Esophagus muscularis mucosa (tissue), 4 donors: ENCODE results near the gene BORCS8. TPM values are rescaled to one million over a fixed set of nuclear protein-coding genes. Genes with fewer than 3 reads are reported as not detected.

ENCODE experiments used
- DNase-seq: peaks from one replicate; pipeline ENCODE4 v3.0.0-alpha.2; 2017; ENCODE audit errors: extremely low spot score
- H3K27ac ChIP-seq, 4 donors: fragments of 200-600 bp; sonication (generic); replicated peaks in 1 of 4; 1 replicate in 3 of 4; 2 replicates in 1 of 4; pipeline ENCODE4 v1.5.1; 2016 to 2019; ENCODE audit warnings: mild to moderate bottlenecking in 1 of 4
- H3K27me3 ChIP-seq, 4 donors: fragments of 200-600 bp; sonication (generic); one replicate each; pipeline versions ENCODE4 v1.5.1 to v1.6.0; 2016 to 2019
- H3K36me3 ChIP-seq, 4 donors: fragments of 200-600 bp; sonication (generic); one replicate each; pipeline ENCODE4 v1.5.1; 2016 to 2019
- H3K4me1 ChIP-seq, 4 donors: fragments of 200-600 bp; sonication (generic); one replicate each; pipeline ENCODE4 v1.5.1; 2016 to 2019
- H3K4me3 ChIP-seq, 4 donors: fragments of 200-600 bp; sonication (generic); 1 replicate in 2 of 4; 2 replicates in 2 of 4; pipeline ENCODE4 v1.5.1; 2016 to 2019; ENCODE audit warnings: mild to moderate bottlenecking in 4 of 4, moderate library complexity in 1 of 4
- H3K9me3 ChIP-seq, 4 donors: fragments of 200-600 bp; sonication (generic); 1 replicate in 3 of 4; 2 replicates in 1 of 4; pipeline ENCODE4 v1.5.1; 2016 to 2019
- CTCF ChIP-seq, 3 experiments: fragments of 200-600 bp in 2 of 3; fragments of 450-650 bp in 1 of 3; sonication (generic) in 2 of 3; IDR thresholded peaks; one replicate each; pipeline ENCODE4 v1.5.1; 2017 to 2019; ENCODE audit warnings: antibody characterized with exemption in 3 of 3, mild to moderate bottlenecking in 2 of 3, moderate library complexity in 1 of 3
- EP300 ChIP-seq: sonication (generic); formaldehyde crosslinking; IDR thresholded peaks from one replicate; pipeline ENCODE4 v1.6.1; 2017; ENCODE audit warnings: antibody characterized with exemption
- POLR2A ChIP-seq: fragments of 450-650 bp; IDR thresholded peaks from one replicate; pipeline ENCODE4 v1.6.1; 2017; ENCODE audit warnings: antibody characterized with exemption, moderate library complexity, mild to moderate bottlenecking, low read depth
- POLR2AphosphoS5 ChIP-seq, 2 donors: sonication (generic); formaldehyde crosslinking; IDR thresholded peaks; one replicate each; pipeline ENCODE4 v1.6.1; 2017; ENCODE audit warnings: antibody characterized with exemption in 2 of 2
- WGBS: methylation state at CpG from one replicate; pipeline ENCODE4 v1.1.5; 2018; 5-methylcytosine and 5-hydroxymethylcytosine counted together
- intact Hi-C: fragments of 100-400 bp; cut with DNase I; formaldehyde crosslinking; loops from one replicate; pipeline ENCODE4 v1.15.1; 2023
- total RNA-seq, 4 donors: library from RNA; depleted of rRNA; stranded (reverse); fragments of >200 nt; gene quantifications; one replicate each; pipeline versions ENCODE4 v1.1.0 to v1.2.1, GENCODE V29; 2016

Gene BORCS8
- total RNA-seq, 4 donors from 2014 or later: 10.8 to 16.1 (median 12.5) TPM

GRCh38 chr19:19212916-19213315, 21.0 kb upstream of the BORCS8 start:
- H3K4me1 ChIP-seq: peaks cover 0 to 5% (median 0%) of the 10 kb centered on the region in 4 donors
- no peaks in the 10 kb centered on the region for H3K9me3 ChIP-seq
- H3K27ac ChIP-seq: no peak overlapping the region
- DNase-seq: no peak
- WGBS: 18% methylated on average over 4 of the region's 7 CpGs
- H3K27me3 ChIP-seq: peaks cover 6 to 99% (median 19%) of the 10 kb centered on the region in 4 donors
- intact Hi-C loops: no loop called here
- H3K36me3 ChIP-seq: no peaks in the 10 kb centered on the region
- TF ChIP-seq POLR2AphosphoS5 (IDR thresholded peaks at IDR 0.05): no peak
- TF ChIP-seq POLR2A: no peak
- TF ChIP-seq EP300: no peak
- TF ChIP-seq CTCF (IDR thresholded peaks at IDR 0.05): no peak
- H3K4me3 ChIP-seq: no peak overlapping the region

DNA sequence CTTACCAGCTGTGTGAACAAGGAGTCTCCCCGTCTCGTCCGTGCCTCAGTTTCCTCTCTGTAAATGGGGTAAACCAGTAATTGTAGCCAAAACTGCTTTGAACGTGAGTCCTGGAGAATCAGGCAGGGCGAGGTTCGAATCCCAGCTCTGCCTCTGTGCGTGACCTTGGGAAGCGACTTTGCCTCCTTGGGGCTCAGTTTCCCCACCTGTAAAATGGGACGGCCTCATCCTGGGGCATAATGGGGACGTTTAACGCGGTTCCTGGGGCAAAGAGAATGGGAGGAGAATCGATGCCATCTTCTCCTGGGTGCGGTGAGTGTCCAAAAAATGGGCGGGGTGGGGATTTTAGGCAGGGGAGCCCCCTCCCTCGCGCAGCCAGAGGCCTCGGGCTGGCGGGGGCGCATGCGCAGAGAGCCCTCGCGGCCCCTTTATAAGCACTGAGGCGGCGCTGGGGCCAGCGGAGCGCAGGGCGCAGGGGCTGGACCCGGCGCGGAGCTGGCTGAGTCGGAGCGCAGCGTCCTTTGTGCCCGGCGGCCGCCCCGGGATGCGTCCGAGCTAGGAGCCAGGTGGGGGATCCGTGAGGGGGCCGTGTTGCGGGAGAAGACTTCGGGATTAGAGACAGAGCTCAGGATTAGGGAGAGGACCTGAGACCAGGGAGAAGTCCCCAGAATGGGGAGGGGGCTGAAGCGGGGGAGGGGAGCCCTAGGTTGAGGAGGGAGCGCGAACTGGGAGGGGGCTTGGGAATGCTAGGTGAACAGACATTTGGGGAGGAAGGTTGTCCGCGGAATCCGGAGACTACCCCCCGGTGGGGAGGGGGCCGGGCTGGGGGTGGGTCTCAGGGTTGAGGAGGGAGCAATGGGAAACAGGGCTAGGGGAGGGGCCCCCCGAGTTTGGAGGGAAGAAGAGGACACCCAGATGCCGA, 19.8 kb upstream of the BORCS8 start, which contains the start of gene NCAN:
TSS of gene NCAN (plus strand) at position 460 of the 922 bp plus-strand sequence. CDS start 4,996 bp downstream, outside the sequence.
- peaks cover 6 to 100% (median 19%) of the 10 kb centered on the region in 4 donors for H3K27me3 ChIP-seq
- no peaks in the 10 kb centered on the region for H3K36me3 ChIP-seq
- WGBS: 13% methylated on average over 42 of the region's 54 CpGs
- no peaks in the 10 kb centered on the region for H3K9me3 ChIP-seq
- H3K27ac ChIP-seq: no peak within 1 kb of the TSS
- intact Hi-C loops: no loop called here
- H3K4me3 ChIP-seq: no peak within 1 kb of the TSS
- no peak for TF ChIP-seq CTCF (IDR thresholded peaks at IDR 0.05)
- TF ChIP-seq POLR2AphosphoS5 (IDR thresholded peaks at IDR 0.05): no peak
- no peak for TF ChIP-seq POLR2A
- TF ChIP-seq EP300: no peak
- peaks cover 0 to 5% (median 0%) of the 10 kb centered on the region in 4 donors for H3K4me1 ChIP-seq
- DNase-seq: no peak

DNA sequence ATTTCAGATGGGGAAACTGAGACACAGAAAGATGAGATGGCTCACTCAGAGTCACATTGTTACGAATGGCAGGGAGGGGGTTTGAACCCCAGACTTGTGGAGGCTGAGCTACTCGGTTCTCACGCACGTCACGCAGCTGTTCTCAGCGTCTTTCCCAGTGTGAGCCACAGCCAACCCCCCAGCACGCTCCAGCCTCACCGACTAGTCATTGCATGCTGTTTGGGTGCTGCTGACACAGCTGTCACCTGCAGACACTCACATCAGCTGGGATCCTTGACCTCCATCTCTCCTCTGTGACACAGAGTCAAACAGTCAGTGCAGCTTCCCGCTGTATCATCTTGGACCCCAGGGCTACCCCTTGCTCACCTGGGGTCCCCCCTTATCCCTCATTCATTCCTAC, 17.4 kb upstream of the BORCS8 start:
- DNase-seq: no peak
- Histone ChIP-seq H3K27ac (no peak overlapping the region), H3K27me3 (peaks cover 6 to 85% (median 19%) of the 10 kb centered on the region in 4 donors), H3K36me3 (no peaks in the 10 kb centered on the region), H3K4me3 (no peak overlapping the region), H3K4me1 (peaks cover 0 to 5% (median 0%) of the 10 kb centered on the region in 4 donors), H3K9me3 (no peaks in the 10 kb centered on the region)
- TF ChIP-seq EP300 (no peak), POLR2AphosphoS5 (IDR thresholded peaks at IDR 0.05) (no peak), POLR2A (no peak), CTCF (IDR thresholded peaks at IDR 0.05) (no peak)
- 55% methylated on average over 9 of the region's 9 CpGs for WGBS
- intact Hi-C loops: no loop called here

GRCh38 chr19:19207637-19208572, 16.0 kb upstream of the BORCS8 start:
- Histone ChIP-seq H3K27me3 (peaks cover 6 to 70% (median 14%) of the 10 kb centered on the region in 4 donors), H3K4me1 (peaks cover under 1 to 7% (median 4%) of the 10 kb centered on the region in 4 donors), H3K27ac (no peak overlapping the region), H3K36me3 (no peaks in the 10 kb centered on the region), H3K4me3 (no peak overlapping the region), H3K9me3 (no peaks in the 10 kb centered on the region)
- intact Hi-C loops: no loop called here
- DNase-seq: no peak
- 57% methylated on average over 6 of the region's 8 CpGs for WGBS
- TF ChIP-seq CTCF (IDR thresholded peaks at IDR 0.05) (no peak), EP300 (no peak), POLR2A (no peak), POLR2AphosphoS5 (IDR thresholded peaks at IDR 0.05) (no peak)
